Stomach smooth muscle (tissue), 2 donors: ENCODE data around the gene KPNA5.
A peak's percentile ranks its signal among the peaks of the same experiment; 100 is the strongest.
"Not testable (repeated sequence)": the region's sequence is repeated elsewhere in the genome, so short reads cannot be mapped to it uniquely, and the experiment has no call there.

Source experiments
- H3K27ac ChIP-seq: one replicate; pipeline ENCODE4 v1.7.0; 2013; ENCODE audit warnings: mild to moderate bottlenecking, low read length, inconsistent platforms
- H3K27me3 ChIP-seq, 2 donors: one replicate each; pipeline ENCODE4 v1.7.0; 2013; ENCODE audit warnings: low read length in 2 of 2; ENCODE audit not compliant: insufficient read depth in 2 of 2, control insufficient read depth in 1 of 2
- H3K36me3 ChIP-seq, 2 donors: one replicate each; pipeline ENCODE4 v1.7.0; 2013; ENCODE audit warnings: low read length in 2 of 2; ENCODE audit not compliant: control insufficient read depth in 2 of 2, insufficient read depth in 2 of 2
- H3K4me1 ChIP-seq: one replicate; pipeline ENCODE4 v1.7.0; 2013; ENCODE audit warnings: low read length; ENCODE audit not compliant: control insufficient read depth, insufficient read depth
- H3K4me3 ChIP-seq, 2 donors: one replicate each; pipeline ENCODE4 v1.7.0; 2013; ENCODE audit warnings: low read length in 2 of 2
- H3K9ac ChIP-seq, 2 donors: one replicate each; pipeline ENCODE4 v1.7.0; 2013; ENCODE audit warnings: low read length in 2 of 2, mild to moderate bottlenecking in 1 of 2
- H3K9me3 ChIP-seq, 2 donors: one replicate each; pipeline ENCODE4 v1.7.0; 2013; ENCODE audit warnings: low read length in 2 of 2; ENCODE audit not compliant: control insufficient read depth in 2 of 2
- donor health status: healthy.
- donor health status: Pancreatic carcinoma.

KPNA5 gene

GRCh38 chr6:116680880-116681672 is at the start of gene KPNA5:
TSS of gene KPNA5 (plus strand) at chr6:116681211. CDS start at chr6:116681335, 124 bp downstream.
- Histone ChIP-seq H3K27ac (peak within 1 kb of the TSS; percentile 83), H3K9me3 (no peaks in the 10 kb centered on the region), H3K36me3 (no peaks in the 10 kb centered on the region), H3K27me3 (no peaks in the 10 kb centered on the region), H3K9ac (peak within 1 kb of the TSS; percentile 91 to 92), H3K4me3 (peak within 1 kb of the TSS; percentile 94 to 97), H3K4me1 (peaks cover 4% of the 10 kb centered on the region)

- Histone ChIP-seq H3K9ac (no peak overlapping the region), H3K9me3 (no peaks in the 10 kb centered on the region), H3K27me3 (no peaks in the 10 kb centered on the region), H3K4me1 (no peaks in the 10 kb centered on the region), H3K36me3 (peaks cover 0 to 2% of the 10 kb centered on the region in 2 donors), H3K27ac (no peak overlapping the region), H3K4me3 (no peak overlapping the region)
These were observed 49.5 kb upstream of the KPNA5 start for GRCh38 chr6:116631379-116631990.

GRCh38 chr6:116633685-116634084 is 47.3 kb upstream of the KPNA5 start:
- Histone ChIP-seq H3K9ac (no peak overlapping the region), H3K4me1 (no peaks in the 10 kb centered on the region), H3K27me3 (no peaks in the 10 kb centered on the region), H3K27ac (no peak overlapping the region), H3K4me3 (no peak overlapping the region), H3K9me3 (no peaks in the 10 kb centered on the region), H3K36me3 (peaks cover 0 to 2% of the 10 kb centered on the region in 2 donors)

GRCh38 chr6:116648156-116648555 is 32.9 kb upstream of the KPNA5 start:
- Histone ChIP-seq H3K9ac (no peak overlapping the region), H3K36me3 (peaks cover 0 to 7% of the 10 kb centered on the region in 2 donors), H3K27me3 (no peaks in the 10 kb centered on the region), H3K4me3 (no peak overlapping the region), H3K27ac (no peak overlapping the region), H3K4me1 (no peaks in the 10 kb centered on the region), H3K9me3 (no peaks in the 10 kb centered on the region)

- Histone ChIP-seq H3K36me3 (peaks cover 0 to 7% of the 10 kb centered on the region in 2 donors), H3K9me3 (no peaks in the 10 kb centered on the region), H3K27ac (no peak overlapping the region), H3K27me3 (no peaks in the 10 kb centered on the region), H3K4me1 (no peaks in the 10 kb centered on the region), H3K4me3 (no peak overlapping the region), H3K9ac (no peak overlapping the region)
These were observed 31.9 kb upstream of the KPNA5 start for GRCh38 chr6:116649129-116649528.

GRCh38 chr6:116651916-116652315 is 29.1 kb upstream of the KPNA5 start:
- Histone ChIP-seq H3K4me1 (no peaks in the 10 kb centered on the region), H3K9me3 (no peaks in the 10 kb centered on the region), H3K36me3 (peaks cover 0 to 7% of the 10 kb centered on the region in 2 donors), H3K27me3 (no peaks in the 10 kb centered on the region), H3K27ac (no peak overlapping the region), H3K4me3 (no peak overlapping the region), H3K9ac (no peak overlapping the region)

- H3K27me3 ChIP-seq, result no peaks in the 10 kb centered on the region
- peaks cover 3% of the 10 kb centered on the region for H3K4me1 ChIP-seq
- no peak overlapping the region for H3K4me3 ChIP-seq
- H3K9ac ChIP-seq, result no peak overlapping the region
- H3K9me3 ChIP-seq, result no peaks in the 10 kb centered on the region
- no peaks in the 10 kb centered on the region for H3K36me3 ChIP-seq
- no peak overlapping the region for H3K27ac ChIP-seq
These were observed 19.4 kb upstream of the KPNA5 start for GRCh38 chr6:116661594-116661993.

GRCh38 chr6:116662202-116662601 is 18.8 kb upstream of the KPNA5 start:
- H3K4me3 ChIP-seq, result no peak overlapping the region
- no peaks in the 10 kb centered on the region for H3K27me3 ChIP-seq
- H3K4me1 ChIP-seq, result peaks cover 3% of the 10 kb centered on the region
- no peaks in the 10 kb centered on the region for H3K9me3 ChIP-seq
- no peak overlapping the region for H3K27ac ChIP-seq
- H3K36me3 ChIP-seq, result no peaks in the 10 kb centered on the region
- H3K9ac ChIP-seq, result no peak overlapping the region

GRCh38 chr6:116663308-116663707 is 17.7 kb upstream of the KPNA5 start:
- Histone ChIP-seq H3K27ac (no peak overlapping the region), H3K9ac (no peak overlapping the region), H3K36me3 (no peaks in the 10 kb centered on the region), H3K9me3 (no peaks in the 10 kb centered on the region), H3K4me3 (no peak overlapping the region), H3K4me1 (peaks cover 6% of the 10 kb centered on the region), H3K27me3 (no peaks in the 10 kb centered on the region)

GRCh38 chr6:116664169-116664568 is 16.8 kb upstream of the KPNA5 start:
- not testable (repeated sequence) for H3K4me3 ChIP-seq, H3K9me3 ChIP-seq, H3K9ac ChIP-seq, H3K27ac ChIP-seq, H3K4me1 ChIP-seq, H3K36me3 ChIP-seq, H3K27me3 ChIP-seq

GRCh38 chr6:116665464-116665863 is 15.5 kb upstream of the KPNA5 start:
- Histone ChIP-seq H3K27ac (no peak overlapping the region), H3K9ac (no peak overlapping the region), H3K36me3 (no peaks in the 10 kb centered on the region), H3K4me3 (no peak overlapping the region), H3K4me1 (peaks cover 6% of the 10 kb centered on the region), H3K27me3 (no peaks in the 10 kb centered on the region), H3K9me3 (no peaks in the 10 kb centered on the region)
